CD4-positive, alpha-beta T cell treated with Interleukin-12 subunit alpha and Interleukin-12 subunit beta, for 1 hour (primary cell): ENCODE data around the gene S100A2.

ENCODE experiments used
- DNase-seq: peaks from one replicate; pipeline ENCODE4 v3.0.0-alpha.2; 2020

The S100A2 gene

GRCh38 chr1:153565529-153566374, at the start of gene S100A2:
Gene S100A2, minus strand, starts transcription at chr1:153565844. Its CDS starts 1,967 bp downstream, at chr1:153563877.
- DNase-seq = peak; percentile 26

GRCh38 chr1:153615406-153615805, 49.8 kb upstream of the S100A2 start:
- no peak for DNase-seq

DNA sequence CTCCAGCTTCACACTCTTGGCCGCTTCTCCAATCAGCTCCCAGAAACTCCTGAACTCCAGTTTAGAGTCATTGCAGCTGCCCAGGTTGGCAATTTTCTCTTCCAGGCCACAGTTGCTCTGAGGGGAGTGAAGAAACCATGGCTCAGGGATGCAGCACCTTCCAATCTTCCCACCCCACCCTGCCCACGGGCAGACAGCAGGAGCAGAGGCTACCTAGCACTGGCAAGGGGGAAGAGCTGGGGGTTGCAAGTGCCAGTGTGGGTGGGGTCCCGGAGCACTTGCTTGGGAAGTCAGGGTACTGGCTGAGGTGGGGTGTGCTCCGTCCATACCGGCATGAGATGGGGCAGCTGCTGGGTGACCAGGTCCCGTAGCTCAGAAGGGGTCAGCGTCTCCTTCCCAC, 49.3 kb upstream of the S100A2 start:
- no peak for DNase-seq

GRCh38 chr1:153614189-153614900, 48.7 kb upstream of the S100A2 start:
- DNase-seq = no peak

DNA sequence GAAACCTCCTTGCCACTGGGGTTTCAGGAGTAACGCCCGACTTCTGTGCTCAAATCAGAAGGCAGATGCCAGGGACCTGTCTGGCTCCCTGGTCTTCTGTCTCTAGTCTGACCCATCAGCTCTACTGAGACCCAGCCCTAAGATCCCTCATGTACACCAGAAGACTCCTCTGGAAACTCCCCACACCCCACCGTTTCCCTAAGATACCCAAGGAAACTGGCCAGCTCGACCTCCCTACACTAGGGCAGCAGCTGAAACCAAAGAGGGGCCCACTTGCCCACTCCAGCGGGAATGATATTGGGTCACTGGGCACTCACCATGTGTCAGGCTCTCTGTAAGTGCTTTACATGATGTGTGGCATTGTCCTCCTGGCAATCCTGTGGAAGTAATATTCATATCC, 47.8 kb upstream of the S100A2 start:
- no peak for DNase-seq

- no peak for DNase-seq
Observed at GRCh38 chr1:153612755-153613331, 47.2 kb upstream of the S100A2 start, which contains the start of gene S100A16. Gene S100A16, minus strand, starts transcription at chr1:153613137. Its CDS starts 4,986 bp downstream, at chr1:153608151.

DNA sequence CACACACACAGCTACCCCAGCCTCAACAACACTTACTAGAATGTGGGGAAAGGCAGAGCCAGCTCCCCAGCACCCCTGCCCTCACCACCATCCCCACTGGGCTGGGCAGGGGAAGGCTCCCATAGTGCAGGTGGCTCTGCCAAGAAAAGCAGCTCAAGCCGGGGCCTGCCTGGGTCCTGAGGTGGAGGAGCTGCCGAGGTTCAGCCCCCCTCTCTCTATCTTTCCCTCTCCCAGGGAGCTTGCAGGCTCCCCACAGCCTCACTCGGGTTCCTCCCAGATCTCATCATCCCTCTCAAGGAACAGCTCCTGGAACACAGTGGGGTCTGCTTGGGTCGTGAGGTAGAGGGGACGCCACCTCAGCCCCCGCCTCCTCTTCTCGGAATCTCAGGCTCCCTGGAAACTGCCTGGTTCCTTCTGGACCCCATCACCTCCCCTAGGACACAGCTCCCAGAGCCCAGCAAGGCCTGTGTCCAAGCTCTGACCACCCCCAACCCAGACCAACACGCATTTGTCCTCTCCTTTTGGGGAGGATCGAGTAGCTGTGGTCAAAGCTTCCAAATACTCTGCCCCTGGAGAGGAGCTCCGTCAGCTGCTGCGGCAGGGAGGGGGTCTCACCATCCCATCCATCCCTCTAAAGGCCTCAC, 46.6 kb upstream of the S100A2 start:
- no peak for DNase-seq

DNA sequence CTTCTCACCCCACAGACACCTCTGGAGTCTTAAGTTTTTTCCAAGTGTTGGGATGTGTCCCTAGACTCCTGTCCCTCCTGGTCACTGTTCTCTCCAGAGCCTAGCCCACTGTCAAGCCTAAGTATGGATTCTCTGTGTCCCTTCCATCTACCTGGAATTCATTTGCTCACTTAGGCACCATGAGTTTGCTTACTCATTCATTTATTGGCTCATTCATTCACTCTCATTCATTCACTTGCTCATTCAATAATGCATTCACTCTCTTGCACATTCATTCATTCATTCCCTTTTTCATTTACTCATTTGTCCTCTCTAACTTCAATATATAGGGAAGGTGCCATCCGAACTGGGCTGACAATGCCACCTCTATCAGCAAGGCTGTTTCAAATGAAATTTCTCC, 45.7 kb upstream of the S100A2 start:
- no peak for DNase-seq

DNA sequence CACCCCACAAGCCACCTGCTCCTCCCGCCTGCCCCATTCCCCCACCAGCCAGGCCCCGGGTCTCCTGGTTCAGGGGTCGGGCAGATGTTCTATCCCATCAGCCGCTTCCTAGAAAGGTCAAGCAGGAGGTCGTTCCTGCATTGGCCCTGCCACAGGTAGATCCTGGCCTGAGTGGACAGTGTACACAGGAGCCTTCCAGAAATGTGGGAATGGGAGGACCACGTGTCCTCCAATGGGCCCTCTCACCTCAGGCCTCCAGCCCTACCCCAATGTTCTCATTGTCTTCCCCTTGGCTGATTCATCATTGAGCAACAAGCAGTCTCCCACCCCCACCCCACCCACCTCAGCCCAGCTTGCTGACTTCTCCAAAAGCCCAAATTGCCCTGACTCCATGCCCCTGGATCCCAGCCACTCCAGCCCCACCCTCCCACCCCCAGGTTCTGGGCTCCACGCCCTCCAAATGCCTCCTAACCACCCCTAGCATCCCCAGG, 45.2 kb upstream of the S100A2 start:
- no peak for DNase-seq

GRCh38 chr1:153610334-153610733, 44.7 kb upstream of the S100A2 start:
- no peak for DNase-seq

GRCh38 chr1:153609585-153609907, 43.9 kb upstream of the S100A2 start:
- DNase-seq = no peak

DNA sequence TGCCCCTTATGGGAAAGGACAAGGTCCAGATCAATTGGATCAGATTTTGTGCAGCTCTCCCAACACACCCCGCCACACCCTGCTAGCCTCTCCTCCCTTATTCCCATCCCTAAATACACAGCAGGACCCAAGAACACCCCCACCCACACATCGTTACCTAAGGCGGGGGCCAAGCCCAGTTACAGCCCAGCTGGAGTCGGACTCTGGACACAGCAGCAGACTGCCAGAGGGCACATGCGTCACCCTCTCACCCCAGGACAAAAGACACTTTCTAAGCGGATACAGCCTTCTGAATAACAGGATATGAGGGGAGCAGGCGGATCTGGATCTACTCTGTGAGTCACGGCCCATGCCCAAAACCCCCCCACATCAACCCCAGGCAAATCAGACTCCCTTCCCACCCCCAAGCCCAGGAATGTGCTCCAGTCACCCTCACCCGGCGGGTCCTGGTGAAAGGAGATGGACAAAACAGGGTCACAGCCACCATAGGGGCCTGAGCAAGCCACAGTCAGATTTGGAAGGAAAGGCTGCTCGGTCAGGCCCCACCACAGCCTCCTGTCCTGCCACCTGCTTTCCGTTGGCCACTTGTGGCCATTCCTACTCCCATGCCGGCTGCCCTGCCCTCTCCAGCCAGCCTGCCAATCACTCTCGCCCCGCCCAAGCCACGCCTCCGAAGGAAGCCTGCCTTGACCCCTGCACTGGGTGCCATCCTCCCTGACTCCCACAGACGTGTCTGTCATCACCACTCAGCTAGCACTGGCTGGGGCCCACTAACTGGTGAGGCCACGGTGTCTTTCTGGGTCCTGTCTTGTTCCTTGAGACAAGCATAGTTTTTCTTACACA, 43.3 kb upstream of the S100A2 start:
- DNase-seq = no peak

DNA sequence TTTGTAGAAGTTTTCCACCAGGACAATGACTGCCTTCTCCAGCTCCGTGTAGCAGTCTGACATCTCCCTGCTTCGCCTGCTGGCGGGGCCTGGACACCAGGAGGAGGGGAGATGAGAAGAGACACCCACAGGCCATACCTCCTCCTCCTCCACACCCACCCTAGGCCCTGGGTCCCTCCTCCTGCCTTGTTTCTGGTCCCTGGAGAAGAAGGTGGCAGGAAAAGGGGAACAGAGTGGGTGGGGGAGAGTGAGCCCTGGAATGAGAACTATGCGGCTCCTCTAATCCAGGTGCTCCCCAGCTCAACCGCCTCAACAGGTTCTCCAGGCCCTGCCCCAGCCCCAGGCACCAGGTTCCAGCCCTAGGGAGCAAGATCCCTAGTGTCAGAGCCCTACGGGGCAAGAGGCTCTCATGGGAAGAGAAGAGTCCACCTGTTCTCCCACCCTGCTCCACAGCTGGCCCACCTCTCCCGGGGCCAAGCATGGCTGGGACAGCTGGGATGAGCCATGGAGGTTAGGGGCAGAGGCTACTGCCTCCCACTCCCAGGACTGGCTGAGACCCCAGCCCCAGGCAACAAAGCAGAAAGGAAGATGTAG, 42.5 kb upstream of the S100A2 start:
- DNase-seq = no peak

DNA sequence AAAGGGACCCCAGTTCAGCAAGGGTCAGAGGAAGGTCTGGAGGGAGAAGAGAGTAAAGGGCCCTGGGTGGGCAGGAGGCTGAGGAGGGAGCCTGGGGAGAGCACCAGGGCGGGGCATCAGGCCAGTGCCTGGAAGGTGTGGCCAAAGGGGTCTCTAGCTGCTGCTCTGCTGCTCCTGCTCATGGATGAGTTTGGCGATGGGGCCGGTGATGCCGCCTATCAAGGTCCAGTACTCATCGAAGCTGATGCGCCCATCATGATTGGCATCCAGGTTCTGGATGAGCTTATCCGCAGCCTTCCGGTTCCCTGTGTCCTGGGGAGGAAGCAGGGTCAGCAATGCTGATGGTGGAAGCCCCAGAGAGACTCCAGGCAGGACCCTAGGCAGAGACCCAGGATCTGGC, 41.7 kb upstream of the S100A2 start:
- DNase-seq = no peak

DNA sequence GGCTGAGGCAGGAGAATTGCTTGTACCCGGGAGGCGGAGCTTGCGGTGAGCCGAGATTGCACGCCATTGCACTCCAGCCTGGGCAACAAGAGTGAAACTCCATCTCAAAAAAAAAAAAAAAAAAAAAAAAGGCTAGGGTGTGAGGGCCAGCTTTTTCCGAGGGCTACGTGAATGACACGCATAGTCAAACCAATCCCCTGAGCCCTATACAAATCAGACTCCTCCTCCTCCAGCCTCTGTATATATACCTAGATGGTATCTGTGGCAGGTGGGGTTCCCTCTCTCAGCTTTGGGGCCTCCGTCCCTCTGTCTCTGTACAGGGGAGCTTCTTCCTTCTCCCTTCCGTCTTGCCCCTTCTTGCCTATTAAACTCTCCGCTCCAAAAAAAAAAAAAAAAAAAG, 40.5 kb upstream of the S100A2 start:
- DNase-seq = no peak

GRCh38 chr1:153602749-153603148, 37.1 kb upstream of the S100A2 start:
- no peak for DNase-seq

DNA sequence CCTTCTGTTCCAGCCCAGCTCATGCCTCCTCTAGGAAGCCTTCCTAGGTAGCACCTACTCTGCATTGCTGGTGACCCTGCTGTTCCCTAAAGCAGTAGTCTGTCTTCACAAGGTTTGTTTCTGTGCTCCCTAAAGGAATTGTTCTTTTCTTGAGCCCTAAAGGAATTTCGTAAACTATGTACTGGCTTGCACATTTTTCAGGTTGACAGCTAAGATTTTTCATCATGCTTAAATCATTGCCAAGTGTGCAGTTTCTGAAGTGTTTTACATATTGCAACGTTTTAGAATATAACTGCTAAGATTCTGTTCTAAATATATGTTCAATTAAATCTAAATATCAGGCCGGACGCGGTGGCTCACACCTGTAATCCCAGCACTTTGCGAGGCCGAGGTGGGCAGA, 34.2 kb upstream of the S100A2 start:
- no peak for DNase-seq

DNA sequence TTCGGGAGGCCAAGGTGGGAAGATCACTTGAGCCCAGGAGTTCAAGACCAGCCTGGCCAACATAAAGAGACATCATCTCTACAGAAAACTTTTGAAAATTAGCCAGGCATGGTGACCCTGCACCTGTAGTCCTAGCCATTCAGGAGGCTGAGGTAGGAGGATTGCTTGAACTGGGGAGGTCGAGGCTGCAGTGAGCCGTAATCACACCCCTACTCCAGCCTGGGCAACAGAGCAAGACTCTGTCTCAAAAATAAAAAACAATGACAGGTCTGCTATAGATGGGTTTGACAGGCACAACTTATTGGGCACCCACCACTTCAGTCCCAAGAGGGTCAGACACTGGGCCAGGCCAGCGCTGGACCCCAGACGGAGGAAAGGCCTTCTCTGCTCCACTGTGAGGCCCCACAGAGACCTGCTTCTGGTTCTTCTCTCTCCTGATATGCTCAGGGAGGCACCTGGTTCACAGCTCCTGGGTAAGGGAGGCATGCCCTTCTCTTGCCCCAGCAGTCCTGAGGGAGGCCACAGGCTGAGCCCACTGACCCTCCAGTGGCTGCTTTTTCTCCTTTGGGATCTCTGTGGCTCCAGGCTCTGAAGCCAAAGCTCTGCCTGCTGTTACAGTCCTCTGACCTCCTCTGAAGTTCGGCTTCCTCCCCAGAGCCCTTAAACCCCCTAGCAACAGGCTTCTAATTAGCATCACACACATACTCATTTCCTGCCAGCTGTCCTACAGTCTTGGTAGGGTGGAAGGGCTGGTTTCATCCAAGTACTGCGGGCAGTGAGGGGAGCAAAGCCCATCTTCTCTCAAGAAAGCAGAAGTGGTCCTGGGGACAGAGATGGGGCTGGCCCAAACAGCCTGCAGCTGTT, 32.9 kb upstream of the S100A2 start:
- DNase-seq = peak; percentile 16

DNA sequence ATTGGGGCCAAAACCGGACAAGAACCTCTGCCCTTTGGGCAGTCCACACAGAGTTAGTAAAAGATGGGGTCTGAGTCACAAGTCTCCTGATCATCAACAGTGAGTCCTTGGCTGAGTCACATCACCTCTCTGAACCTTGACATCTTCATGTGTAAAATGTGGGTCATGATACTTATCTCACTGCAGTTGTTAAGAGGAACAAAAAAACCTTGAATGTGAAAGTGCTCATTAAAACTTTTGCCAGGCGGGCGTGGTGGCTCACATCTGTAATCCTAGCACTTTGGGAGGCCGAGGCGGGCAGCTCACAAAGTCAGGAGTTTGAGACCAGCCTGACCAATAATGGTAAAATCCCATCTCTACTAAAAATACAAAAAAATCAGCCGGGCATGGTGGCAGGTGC, 31.6 kb upstream of the S100A2 start:
- peak; percentile 2 for DNase-seq

GRCh38 chr1:153592748-153593147, 27.1 kb upstream of the S100A2 start:
- no peak for DNase-seq

GRCh38 chr1:153588482-153588881, 22.8 kb upstream of the S100A2 start:
- DNase-seq = no peak
